GM12875 (cell line): ENCODE data around the gene PLAAT5.

Experiments used
- H3K4me3 ChIP-seq: one replicate; pipeline ENCODE4 v1.5.1; 2011; ENCODE audit warnings: low read depth, low read length, control low read depth
- CTCF ChIP-seq: IDR thresholded peaks from 2 replicates; pipeline ENCODE4 v1.5.1; 2011; ENCODE audit warnings: low read depth, mild to moderate bottlenecking, control low read depth, inconsistent platforms, low read length, moderate library complexity, borderline replicate concordance; ENCODE audit not compliant: insufficient read depth

Gene PLAAT5

GRCh38 chr11:63504933-63505586 lies 14.1 kb upstream of the PLAAT5 start:
- no peak for TF ChIP-seq CTCF
- H3K4me3 ChIP-seq = no peak overlapping the region

- TF ChIP-seq CTCF = no peak
- H3K4me3 ChIP-seq = no peak overlapping the region
Observed at GRCh38 chr11:63504054-63504453, 13.1 kb upstream of the PLAAT5 start.

- no peak overlapping the region for H3K4me3 ChIP-seq
- TF ChIP-seq CTCF = no peak
Observed at GRCh38 chr11:63503492-63503891, 12.5 kb upstream of the PLAAT5 start.

- no peak overlapping the region for H3K4me3 ChIP-seq
- no peak for TF ChIP-seq CTCF
Observed at GRCh38 chr11:63502252-63502820, 11.4 kb upstream of the PLAAT5 start.

GRCh38 chr11:63501236-63501635 lies 10.3 kb upstream of the PLAAT5 start:
- H3K4me3 ChIP-seq = no peak overlapping the region
- TF ChIP-seq CTCF = no peak

- H3K4me3 ChIP-seq = no peak overlapping the region
- TF ChIP-seq CTCF = no peak
Observed at GRCh38 chr11:63499874-63500273, 8.9 kb upstream of the PLAAT5 start.

- TF ChIP-seq CTCF = no peak
- no peak overlapping the region for H3K4me3 ChIP-seq
Observed at GRCh38 chr11:63494975-63495374, 4.0 kb upstream of the PLAAT5 start.
